Left cardiac atrium (tissue), 4 donors: Measurements from ENCODE around the gene KCNAB2. TPM values are rescaled to one million over a fixed set of nuclear protein-coding genes. Genes with fewer than 3 reads are reported as not detected.

ENCODE experiments used
- ATAC-seq, 2 donors: fragments of 200-7000 bp; cut with Tn5 transposase; one replicate each; pipeline ENCODE4 v1.9.1; 2020; ENCODE audit warnings: mild to moderate bottlenecking in 2 of 2, moderate library complexity in 2 of 2
- DNase-seq: peaks from one replicate; pipeline ENCODE4 v3.0.0-alpha.2; 2020
- intact Hi-C, 2 donors: fragments of 100-400 bp; cut with DNase I; formaldehyde crosslinking; loops; one replicate each; pipeline versions ENCODE4 v1.14.1 to v1.15.1; 2022 to 2023
- long read RNA-seq: library from polyadenylated mRNA; unstranded; transcript quantifications from one replicate; pipeline ENCODE4 v2.0.0, GENCODE V29; 2021
- total RNA-seq, 2 donors: library from RNA; stranded (reverse); fragmentation: NEBNext Ultra II Directional; extraction: Animal tissue kit (Norgen Biotek cat#: 25700); gene quantifications; one replicate each; pipeline ENCODE4 v1.2.1, GENCODE V29; 2021
- donor health status: DM: no; HTN: yes; CAD: no.
- donor health status: DM: no; HTN: yes; CAD: no; lungs with severe emphysema.
- donor health status: DM: yes; HTN: yes; CAD: no.
- donor health status: Dilated cardiomyopathy.

The KCNAB2 gene
- total RNA-seq, result 10 to 100 TPM; 13.2 to 14.7 TPM
- long read RNA-seq, full-length matches to known transcripts, result 5 of 11 reads
- long read RNA-seq, partial matches to known transcripts, result 6 of 11 reads
- long read RNA-seq, other reads (novel, unspliced or antisense), result 0 of 11 reads

GRCh38 chr1:6045561-6045960 lies at the start of gene KCNAB2:
Gene KCNAB2 (plus strand): TSS chr1:6045888. CDS start chr1:6051537, 5,649 bp downstream.
- ATAC-seq, result no peak
- intact Hi-C loops, result loop anchor here in 1 of 2 donors (10.0 kb wide), 1 partner anchor 299 kb away; no protein-coding TSS in a partner anchor
- DNase-seq, result no peak

GRCh38 chr1:5996641-5997270 lies 48.9 kb upstream of the KCNAB2 start:
- DNase-seq (no peak), ATAC-seq (no peak)
- intact Hi-C loops, result no loop called here

- intact Hi-C loops, result no loop called here
- ATAC-seq, result no peak
- no peak for DNase-seq
Measured at GRCh38 chr1:5997316-5997715, 48.4 kb upstream of the KCNAB2 start.

GRCh38 chr1:5998051-5998905 lies 47.4 kb upstream of the KCNAB2 start:
- intact Hi-C loops, result no loop called here
- no peak for DNase-seq
- ATAC-seq, result no peak

- no peak for ATAC-seq
- no peak for DNase-seq
- intact Hi-C loops, result no loop called here
Measured at GRCh38 chr1:5998906-5999301, 46.8 kb upstream of the KCNAB2 start.

- DNase-seq, result no peak
- intact Hi-C loops, result no loop called here
- ATAC-seq, result no peak
Measured at GRCh38 chr1:5999711-6000443, 45.8 kb upstream of the KCNAB2 start.

- intact Hi-C loops, result no loop called here
- DNase-seq, result peak; percentile 17
Measured at GRCh38 chr1:6000444-6001288, 45.0 kb upstream of the KCNAB2 start.

GRCh38 chr1:6001992-6002576 lies 43.6 kb upstream of the KCNAB2 start:
- ATAC-seq, result peak; percentile 17 to 52

More at GRCh38 chr1:6000444-6001288, 45.0 kb upstream of the KCNAB2 start:
- no peak for ATAC-seq

GRCh38 chr1:6002714-6003501 lies 42.8 kb upstream of the KCNAB2 start:
- peak; percentile 72 to 84 for ATAC-seq
- intact Hi-C loops, result no loop called here
- peak; percentile 69 for DNase-seq

More at GRCh38 chr1:6001992-6002576, 43.6 kb upstream of the KCNAB2 start:
- intact Hi-C loops, result no loop called here
- DNase-seq, result peak; percentile 53

- no peak for ATAC-seq
- intact Hi-C loops, result no loop called here
- DNase-seq, result peak; percentile 12
Measured at GRCh38 chr1:6003568-6004411, 41.9 kb upstream of the KCNAB2 start.

- intact Hi-C loops, result no loop called here
- ATAC-seq, result no peak
- no peak for DNase-seq
Measured at GRCh38 chr1:6004412-6005123, 41.1 kb upstream of the KCNAB2 start.

GRCh38 chr1:6005276-6005917 lies 40.3 kb upstream of the KCNAB2 start:
- ATAC-seq (no peak), DNase-seq (peak; percentile 18)
- intact Hi-C loops, result no loop called here

GRCh38 chr1:6006882-6007281 lies 38.8 kb upstream of the KCNAB2 start:
- DNase-seq (peak; percentile 41), ATAC-seq (peak; percentile 32 to 52)
- intact Hi-C loops, result no loop called here

GRCh38 chr1:6007318-6008083 lies 38.2 kb upstream of the KCNAB2 start:
- ATAC-seq, result peak in 1 of 2 donors; percentile 84
- intact Hi-C loops, result no loop called here
- DNase-seq, result no peak

GRCh38 chr1:6008084-6008415 lies 37.6 kb upstream of the KCNAB2 start:
- intact Hi-C loops, result no loop called here
- no peak for DNase-seq

More at GRCh38 chr1:6008084-6008415, 37.6 kb upstream of the KCNAB2 start:
- ATAC-seq, result no peak
